Kidney epithelial cell (primary cell): ENCODE data around the gene VPS18. TPM values are rescaled to one million over a fixed set of nuclear protein-coding genes. Genes with fewer than 3 reads are reported as not detected.

Source experiments
- DNase-seq: peaks from one replicate; pipeline ENCODE4 v3.0.0-alpha.2; 2010; ENCODE audit warnings: low read depth
- H3K27me3 ChIP-seq: 2 replicates; pipeline ENCODE4 v1.6.0; 2011; ENCODE audit warnings: low read length; ENCODE audit not compliant: control insufficient read depth, insufficient read depth
- H3K36me3 ChIP-seq: 2 replicates; pipeline ENCODE4 v1.5.1; 2011; ENCODE audit warnings: low read length; ENCODE audit not compliant: control insufficient read depth, insufficient read depth
- H3K4me3 ChIP-seq: 2 replicates; pipeline ENCODE4 v1.5.1; 2011; ENCODE audit warnings: low read depth, mild to moderate bottlenecking, control low read depth, low read length
- CTCF ChIP-seq: IDR thresholded peaks from 2 replicates; pipeline ENCODE4 v1.5.1; 2011; ENCODE audit warnings: mild to moderate bottlenecking, moderate library complexity, low read length, control low read depth, inconsistent platforms; ENCODE audit not compliant: insufficient read depth, poor library complexity, severe bottlenecking
- total RNA-seq: library from RNA; depleted of rRNA; stranded (reverse); fragments of >200 nt; gene quantifications from 2 replicates; pipeline ENCODE4 v1.2.3, GENCODE V29; 2015

Gene VPS18
- total RNA-seq, 1 donor from 2014 or later = 66.0 TPM

DNA sequence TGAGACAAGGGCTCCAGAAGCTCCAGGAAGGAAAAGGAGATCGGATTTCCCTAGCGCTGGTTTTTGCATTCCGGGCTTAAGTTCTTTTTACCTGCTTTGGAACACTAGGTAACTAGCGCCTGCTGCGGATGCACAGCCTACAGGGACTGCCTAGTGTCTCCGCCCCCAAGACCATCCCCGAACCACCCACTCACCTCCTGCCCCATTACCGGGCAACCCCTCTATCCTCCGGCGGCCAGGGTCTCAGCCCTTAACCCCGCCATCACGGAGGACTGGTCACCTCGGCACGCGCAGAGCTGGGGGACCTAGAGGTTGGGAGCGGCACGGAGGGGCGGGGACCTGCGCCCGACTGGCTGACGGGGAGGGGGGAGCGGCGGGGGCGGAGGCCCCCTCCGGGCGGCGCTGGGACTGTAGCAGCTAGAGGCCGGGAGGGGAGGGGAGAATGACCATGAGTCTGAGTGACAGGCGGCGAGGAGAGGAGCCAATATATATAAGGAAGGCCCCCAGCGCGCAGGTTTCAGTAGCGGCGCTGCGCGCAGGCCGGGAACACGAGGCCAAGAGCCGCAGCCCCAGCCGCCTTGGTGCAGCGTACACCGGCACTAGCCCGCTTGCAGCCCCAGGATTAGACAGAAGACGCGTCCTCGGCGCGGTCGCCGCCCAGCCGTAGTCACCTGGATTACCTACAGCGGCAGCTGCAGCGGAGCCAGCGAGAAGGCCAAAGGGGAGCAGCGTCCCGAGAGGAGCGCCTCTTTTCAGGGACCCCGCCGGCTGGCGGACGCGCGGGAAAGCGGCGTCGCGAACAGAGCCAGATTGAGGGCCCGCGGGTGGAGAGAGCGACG lies 34.8 kb downstream of the VPS18 start, which contains the start of gene DLL4:
Gene DLL4, plus strand, starts transcription at position 520 of the 839 bp plus-strand sequence. CDS start 329 bp downstream, outside the sequence.
- Histone ChIP-seq H3K4me3 (peak within 1 kb of the TSS; percentile 25), H3K36me3 (no peaks in the 10 kb centered on the region), H3K27me3 (peaks cover 84% of the 10 kb centered on the region)
- TF ChIP-seq CTCF = no peak
- DNase-seq = no peak

GRCh38 chr15:40929660-40930429 lies 35.6 kb downstream of the VPS18 start:
- Histone ChIP-seq H3K4me3 (peak overlapping the region; percentile 25), H3K27me3 (peaks cover 85% of the 10 kb centered on the region), H3K36me3 (no peaks in the 10 kb centered on the region)
- no peak for TF ChIP-seq CTCF
- DNase-seq = no peak

- peak; percentile 90 for TF ChIP-seq CTCF
- no peaks in the 10 kb centered on the region for H3K36me3 ChIP-seq
- DNase-seq = no peak
- peak overlapping the region; percentile 14 for H3K4me3 ChIP-seq
- peaks cover 81% of the 10 kb centered on the region for H3K27me3 ChIP-seq
These were observed 36.4 kb downstream of the VPS18 start for GRCh38 chr15:40930430-40931299.

- Histone ChIP-seq H3K27me3 (peaks cover 72% of the 10 kb centered on the region), H3K4me3 (no peak overlapping the region), H3K36me3 (no peaks in the 10 kb centered on the region)
- no peak for DNase-seq
- TF ChIP-seq CTCF = no peak
These were observed 37.3 kb downstream of the VPS18 start for GRCh38 chr15:40931300-40932142.

GRCh38 chr15:40932156-40932555 lies 37.9 kb downstream of the VPS18 start:
- Histone ChIP-seq H3K27me3 (peaks cover 66% of the 10 kb centered on the region), H3K36me3 (no peaks in the 10 kb centered on the region), H3K4me3 (no peak overlapping the region)
- no peak for TF ChIP-seq CTCF
- no peak for DNase-seq
